Activated CD4-positive, alpha-beta T cell treated with anti-CD3 and anti-CD28 coated beads, Interleukin-2, amount 10 ng/mL, durations not matched to agents 7 days and 5 days (primary cell): ENCODE measurements around the gene BCAT1. TPM values are rescaled to one million over a fixed set of nuclear protein-coding genes. Genes with fewer than 3 reads are reported as not detected.
"Not testable (repeated sequence)": the region's sequence is repeated elsewhere in the genome, so short reads cannot be mapped to it uniquely, and the experiment has no call there.

Source experiments
- CTCF ChIA-PET: fragments of 350-600 bp; sonication (Branson Sonifier 250); formaldehyde crosslinking; loops from one replicate; lab custom pipeline; 2021; ENCODE audit warnings: antibody characterized with exemption; lab: Charles Lee
- POLR2A ChIA-PET: fragments of 350-600 bp; sonication (Branson Sonifier 250); formaldehyde crosslinking; loops from one replicate; lab custom pipeline; 2021; ENCODE audit warnings: antibody characterized with exemption; lab: Charles Lee
- DNase-seq: peaks from one replicate; pipeline ENCODE4 v3.0.0-alpha.2; 2020
- H3K27ac Mint-ChIP-seq: one replicate; pipeline ENCODE4 v1.8.0; 2021; ENCODE audit warnings: mild to moderate bottlenecking, moderate library complexity, mixed read lengths
- H3K27me3 Mint-ChIP-seq: one replicate; pipeline ENCODE4 v1.8.0; 2021; ENCODE audit warnings: mixed read lengths
- H3K36me3 Mint-ChIP-seq: one replicate; pipeline ENCODE4 v1.8.0; 2021; ENCODE audit warnings: low read depth, mixed read lengths
- H3K4me1 Mint-ChIP-seq: one replicate; pipeline ENCODE4 v1.8.0; 2021; ENCODE audit warnings: mixed read lengths
- H3K4me3 Mint-ChIP-seq: one replicate; pipeline ENCODE4 v1.8.0; 2021; ENCODE audit warnings: mild to moderate bottlenecking, moderate library complexity, mixed read lengths
- H3K9me3 Mint-ChIP-seq: one replicate; pipeline ENCODE4 v1.8.0; 2021; ENCODE audit warnings: mixed read lengths
- total RNA-seq, 2 experiments: library from RNA; stranded (reverse); gene quantifications; one replicate each; pipeline ENCODE4 v1.2.3, GENCODE V29; 2021

The BCAT1 gene
- total RNA-seq, 2 experiments from 2014 or later = 6.9 to 7.3 TPM

DNA sequence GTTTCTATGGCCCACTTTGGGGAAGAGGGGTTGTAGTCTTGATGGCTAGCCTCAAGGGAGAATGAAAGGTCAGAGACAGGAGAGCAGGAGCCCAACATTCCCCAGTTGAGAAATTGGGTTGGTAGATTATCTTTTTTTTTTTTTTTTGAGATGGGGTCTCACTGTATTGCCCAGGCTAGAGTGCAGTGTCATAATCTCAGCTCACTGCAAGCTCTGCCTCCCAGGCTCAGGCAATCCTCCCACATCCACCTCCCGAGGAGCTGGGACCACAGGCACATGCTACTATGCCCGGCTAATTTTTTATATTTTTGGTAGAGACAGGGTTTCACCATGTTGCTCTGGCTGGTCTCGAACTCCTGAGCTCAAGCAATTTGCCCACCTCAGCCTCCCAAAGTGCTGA is 34.9 kb downstream of the BCAT1 start:
- no peaks in the 10 kb centered on the region for H3K27me3 Mint-ChIP-seq

GRCh38 chr12:24913130-24913529 is 35.8 kb downstream of the BCAT1 start:
- ChIA-PET CTCF (interaction anchor here (1.3 kb wide), 1 partner anchor 10 kb away, joined by 4 read pairs; no protein-coding TSS in a partner anchor), POLR2A (no interaction called here)
- H3K27ac Mint-ChIP-seq = no peak overlapping the region
- no peaks in the 10 kb centered on the region for H3K4me1 Mint-ChIP-seq
- no peak overlapping the region for H3K4me3 Mint-ChIP-seq
- H3K27me3 Mint-ChIP-seq = no peaks in the 10 kb centered on the region
- H3K36me3 Mint-ChIP-seq = no peaks in the 10 kb centered on the region
- H3K9me3 Mint-ChIP-seq = no peaks in the 10 kb centered on the region
- DNase-seq = no peak

More for the DNA sequence above, 34.9 kb downstream of the BCAT1 start:
- H3K27ac Mint-ChIP-seq = no peak overlapping the region
- H3K36me3 Mint-ChIP-seq = no peaks in the 10 kb centered on the region
- H3K4me1 Mint-ChIP-seq = no peaks in the 10 kb centered on the region
- no peaks in the 10 kb centered on the region for H3K9me3 Mint-ChIP-seq
- POLR2A ChIA-PET = no interaction called here
- H3K4me3 Mint-ChIP-seq = no peak overlapping the region
- CTCF ChIA-PET = interaction anchor here (1.3 kb wide), 1 partner anchor 10 kb away, joined by 4 read pairs; no protein-coding TSS in a partner anchor
- no peak for DNase-seq

- CTCF ChIA-PET = no interaction called here
Observed at GRCh38 chr12:24911271-24911791, 37.6 kb downstream of the BCAT1 start.

DNA sequence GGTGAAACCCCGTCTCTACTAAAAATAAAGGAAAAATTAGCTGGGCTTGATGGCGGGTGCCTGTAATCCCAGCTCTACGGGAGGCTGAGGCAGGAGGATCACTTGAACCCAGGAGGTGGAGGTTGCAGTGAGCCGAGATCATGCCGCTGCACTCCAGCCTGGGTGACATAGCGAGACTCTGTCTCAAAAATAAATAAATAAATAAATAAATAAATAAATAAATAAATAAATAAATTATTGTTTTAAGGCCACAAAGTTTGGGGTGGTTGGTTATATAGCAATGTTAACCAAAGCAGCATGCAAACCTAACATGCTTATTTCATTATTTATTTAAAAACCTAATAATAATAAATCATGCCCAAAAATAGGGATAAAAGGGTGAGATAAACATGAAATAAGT is 38.7 kb downstream of the BCAT1 start:
- H3K4me3 Mint-ChIP-seq, H3K4me1 Mint-ChIP-seq, POLR2A ChIA-PET, H3K27ac Mint-ChIP-seq, H3K9me3 Mint-ChIP-seq, H3K36me3 Mint-ChIP-seq, DNase-seq, H3K27me3 Mint-ChIP-seq, CTCF ChIA-PET: not testable (repeated sequence)

More at GRCh38 chr12:24911271-24911791, 37.6 kb downstream of the BCAT1 start:
- DNase-seq = no peak
- no peaks in the 10 kb centered on the region for H3K36me3 Mint-ChIP-seq
- no peaks in the 10 kb centered on the region for H3K27me3 Mint-ChIP-seq
- POLR2A ChIA-PET = no interaction called here
- H3K4me1 Mint-ChIP-seq = no peaks in the 10 kb centered on the region
- H3K4me3 Mint-ChIP-seq = no peak overlapping the region
- no peaks in the 10 kb centered on the region for H3K9me3 Mint-ChIP-seq
- no peak overlapping the region for H3K27ac Mint-ChIP-seq

- CTCF ChIA-PET = interaction anchor here (1.4 kb wide), 1 partner anchor 57 kb away, joined by 3 read pairs; no protein-coding TSS in a partner anchor
- H3K4me1 Mint-ChIP-seq = no peaks in the 10 kb centered on the region
- POLR2A ChIA-PET = no interaction called here
Observed at GRCh38 chr12:24909667-24910066, 39.2 kb downstream of the BCAT1 start.

GRCh38 chr12:24907464-24907863 is 41.4 kb downstream of the BCAT1 start:
- DNase-seq = no peak
- H3K27ac Mint-ChIP-seq = no peak overlapping the region
- peaks cover 8% of the 10 kb centered on the region for H3K27me3 Mint-ChIP-seq
- CTCF ChIA-PET = interaction anchor here (3.1 kb wide), 1 partner anchor 9 kb away, joined by 9 read pairs; no protein-coding TSS in a partner anchor
- H3K36me3 Mint-ChIP-seq = no peaks in the 10 kb centered on the region
- peaks cover 11% of the 10 kb centered on the region for H3K4me1 Mint-ChIP-seq
- H3K4me3 Mint-ChIP-seq = no peak overlapping the region
- H3K9me3 Mint-ChIP-seq = no peaks in the 10 kb centered on the region
- POLR2A ChIA-PET = no interaction called here

More at GRCh38 chr12:24909667-24910066, 39.2 kb downstream of the BCAT1 start:
- Mint-ChIP-seq H3K27me3 (no peaks in the 10 kb centered on the region), H3K27ac (no peak overlapping the region), H3K36me3 (no peaks in the 10 kb centered on the region), H3K4me3 (no peak overlapping the region), H3K9me3 (no peaks in the 10 kb centered on the region)
- no peak for DNase-seq

DNA sequence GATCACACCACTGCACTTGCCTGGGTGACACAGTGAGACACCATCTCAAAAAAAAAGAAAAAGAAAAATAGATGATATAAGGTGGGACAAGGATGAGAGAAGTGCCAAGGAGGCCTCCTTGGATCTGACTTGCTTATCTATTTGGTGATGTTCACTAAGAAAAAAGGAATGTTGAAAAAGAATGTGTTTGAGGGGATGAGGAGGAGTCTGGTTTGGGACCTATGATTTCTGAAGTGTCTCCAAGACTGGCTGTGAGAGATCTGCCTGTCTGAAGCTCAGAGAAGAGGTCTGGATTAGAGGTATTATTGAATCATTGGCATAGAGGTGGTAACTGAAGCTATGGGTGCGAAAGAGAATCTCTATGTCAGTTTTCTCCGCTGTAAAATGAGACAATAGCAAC is 42.8 kb downstream of the BCAT1 start:
- CTCF ChIA-PET = interaction anchor here (3.1 kb wide), 1 partner anchor 11 kb away, joined by 9 read pairs; no protein-coding TSS in a partner anchor
- H3K27me3 Mint-ChIP-seq = peaks cover 11% of the 10 kb centered on the region

GRCh38 chr12:24905431-24905830 is 43.5 kb downstream of the BCAT1 start:
- CTCF ChIA-PET = no interaction called here

More for the DNA sequence above, 42.8 kb downstream of the BCAT1 start:
- no peak for DNase-seq
- Mint-ChIP-seq H3K9me3 (no peaks in the 10 kb centered on the region), H3K4me3 (no peak overlapping the region), H3K36me3 (no peaks in the 10 kb centered on the region), H3K4me1 (peaks cover 24% of the 10 kb centered on the region), H3K27ac (no peak overlapping the region)
- POLR2A ChIA-PET = no interaction called here

DNA sequence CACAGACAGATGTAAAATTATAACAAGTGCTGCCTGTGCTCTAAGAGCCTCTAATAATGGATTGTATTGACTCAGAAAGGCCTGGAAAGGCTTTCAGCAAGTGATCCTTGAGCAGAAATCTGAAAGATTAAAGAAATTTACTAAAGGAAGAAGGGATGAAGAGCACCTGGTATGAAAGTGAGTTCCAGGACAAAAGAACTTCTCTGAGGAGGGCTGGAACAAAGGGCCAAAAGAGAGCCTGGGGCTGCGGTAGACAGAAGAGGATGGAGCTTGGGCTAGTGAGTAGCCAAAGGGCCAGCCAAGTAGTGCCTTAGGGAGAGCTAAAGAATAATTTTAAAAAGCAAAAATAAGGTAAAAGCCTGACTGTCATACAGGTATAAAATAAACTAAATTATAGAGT is 44.0 kb downstream of the BCAT1 start:
- ChIA-PET POLR2A (no interaction called here), CTCF (no interaction called here)
- Mint-ChIP-seq H3K27ac (no peak overlapping the region), H3K27me3 (peaks cover 14% of the 10 kb centered on the region), H3K36me3 (no peaks in the 10 kb centered on the region), H3K4me1 (peaks cover 30% of the 10 kb centered on the region), H3K4me3 (no peak overlapping the region), H3K9me3 (no peaks in the 10 kb centered on the region)
- no peak for DNase-seq

More at GRCh38 chr12:24905431-24905830, 43.5 kb downstream of the BCAT1 start:
- Mint-ChIP-seq H3K4me3 (no peak overlapping the region), H3K27me3 (peaks cover 14% of the 10 kb centered on the region), H3K27ac (no peak overlapping the region), H3K4me1 (peaks cover 28% of the 10 kb centered on the region), H3K9me3 (no peaks in the 10 kb centered on the region), H3K36me3 (no peaks in the 10 kb centered on the region)
- POLR2A ChIA-PET = no interaction called here
- no peak for DNase-seq

DNA sequence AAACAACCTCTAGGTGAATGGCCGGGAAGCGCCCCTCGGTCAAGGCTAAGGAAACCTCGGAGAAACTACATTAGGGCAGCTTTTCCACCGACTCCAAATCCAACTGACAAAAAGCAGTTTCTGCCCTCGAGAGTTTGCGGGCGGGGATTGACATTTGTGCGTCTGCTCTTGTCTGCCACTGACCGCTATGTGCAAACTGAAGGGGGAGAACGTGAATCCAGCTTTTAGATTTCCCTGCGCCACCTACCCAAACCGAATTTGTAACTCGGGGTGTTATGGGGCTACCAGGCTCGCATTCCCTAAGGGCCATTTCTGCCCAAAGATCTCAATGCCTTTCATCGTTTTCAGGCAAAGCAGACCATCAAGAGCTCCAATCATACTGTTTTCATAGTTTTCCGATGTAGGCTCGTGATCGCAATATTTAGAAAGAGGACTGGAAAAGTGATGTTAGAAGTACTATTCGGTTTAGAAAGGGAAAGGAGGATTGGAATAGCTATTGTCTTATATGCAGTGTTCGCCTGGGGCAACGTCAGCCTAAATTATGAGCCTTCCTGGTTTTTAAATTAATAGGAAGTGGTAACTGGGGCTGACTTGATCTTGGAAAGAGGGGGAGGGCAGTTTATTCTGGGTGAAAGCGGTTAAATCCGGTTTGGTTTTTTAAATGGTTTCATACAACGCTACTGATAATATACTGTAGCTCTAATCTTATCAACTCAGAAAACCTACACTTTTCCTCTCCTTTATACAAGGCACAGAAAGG is 45.4 kb downstream of the BCAT1 start:
- Mint-ChIP-seq H3K27me3 (peaks cover 14% of the 10 kb centered on the region), H3K27ac (peak overlapping the region; percentile 47), H3K9me3 (no peaks in the 10 kb centered on the region), H3K4me3 (peak overlapping the region; percentile 90), H3K4me1 (peaks cover 34% of the 10 kb centered on the region), H3K36me3 (peaks cover 4% of the 10 kb centered on the region)
- peak; percentile 9 for DNase-seq
- ChIA-PET CTCF (interaction anchor here (1.0 to 1.6 kb wide), 3 partner anchors 10 to 63 kb away, joined by 3 to 9 read pairs (median 4); no protein-coding TSS in a partner anchor), POLR2A (no interaction called here)

GRCh38 chr12:24902511-24903328 is 46.2 kb downstream of the BCAT1 start:
- Mint-ChIP-seq H3K36me3 (peaks cover 4% of the 10 kb centered on the region), H3K27me3 (peaks cover 14% of the 10 kb centered on the region), H3K4me1 (peaks cover 34% of the 10 kb centered on the region), H3K27ac (peak overlapping the region; percentile 91), H3K4me3 (peak overlapping the region; percentile 90), H3K9me3 (no peaks in the 10 kb centered on the region)
- CTCF ChIA-PET = interaction anchor here (1.0 to 1.6 kb wide), 2 partner anchors 11 to 63 kb away, joined by 4 to 9 read pairs; no protein-coding TSS in a partner anchor
- POLR2A ChIA-PET = no interaction called here
- DNase-seq = peak; percentile 50
